Stimulated activated CD4-positive, alpha-beta T cell treated with anti-CD3 and anti-CD28 coated beads, TNF-alpha, amount 100 ng/mL, for 48 hours (primary cell): ENCODE results near the gene CHDH.

ENCODE experiments used
- DNase-seq, 3 donors: peaks; one replicate each; pipeline ENCODE4 v3.0.0-alpha.2; 2020; ENCODE audit warnings: low read depth in 3 of 3

Gene CHDH

GRCh38 chr3:53789459-53789858 is 56.8 kb downstream of the CHDH start:
- DNase-seq, result no peak

GRCh38 chr3:53788038-53788437 is 58.2 kb downstream of the CHDH start:
- DNase-seq, result no peak

- DNase-seq, result no peak
These were observed 59.2 kb downstream of the CHDH start for GRCh38 chr3:53787016-53787415.

GRCh38 chr3:53780806-53781205 is 65.4 kb downstream of the CHDH start:
- no peak for DNase-seq

- no peak for DNase-seq
These were observed 66.0 kb downstream of the CHDH start for GRCh38 chr3:53780171-53780570.

GRCh38 chr3:53778153-53778552 is 68.1 kb downstream of the CHDH start:
- no peak for DNase-seq

GRCh38 chr3:53777468-53777867 is 68.8 kb downstream of the CHDH start:
- no peak for DNase-seq

GRCh38 chr3:53776494-53777101 is 69.6 kb downstream of the CHDH start:
- DNase-seq, result no peak

- no peak for DNase-seq
These were observed 70.4 kb downstream of the CHDH start for GRCh38 chr3:53775834-53776251.

GRCh38 chr3:53775018-53775417 is 71.2 kb downstream of the CHDH start:
- DNase-seq, result no peak

- DNase-seq, result no peak
These were observed 71.8 kb downstream of the CHDH start for GRCh38 chr3:53774414-53774813.

GRCh38 chr3:53773611-53774368 is 72.4 kb downstream of the CHDH start:
- no peak for DNase-seq

GRCh38 chr3:53773021-53773436 is 73.2 kb downstream of the CHDH start:
- DNase-seq, result no peak

GRCh38 chr3:53772562-53772961 is 73.7 kb downstream of the CHDH start:
- no peak for DNase-seq

- no peak for DNase-seq
These were observed 77.5 kb downstream of the CHDH start for GRCh38 chr3:53768478-53769459.

- no peak for DNase-seq
These were observed 79.5 kb downstream of the CHDH start for GRCh38 chr3:53766706-53767105.

GRCh38 chr3:53765753-53766152 is 80.5 kb downstream of the CHDH start:
- DNase-seq, result no peak

- no peak for DNase-seq
These were observed 82.0 kb downstream of the CHDH start for GRCh38 chr3:53764026-53764775.

- no peak for DNase-seq
These were observed 82.9 kb downstream of the CHDH start for GRCh38 chr3:53763353-53763752.
